K562 (cell line): ENCODE data around the gene SPAG7. TPM values are rescaled to one million over a fixed set of nuclear protein-coding genes. Genes with fewer than 3 reads are reported as not detected.

Source experiments
- microRNA-seq: library from miRNA; unstranded; fragments of <30 nt; microRNA quantifications from one replicate; pipeline ENCODE4, GENCODE V29; 2018; ENCODE audit warnings: borderline microRNAs expressed
- polyA plus RNA-seq, 8 experiments: library from polyadenylated mRNA; depleted of rRNA in 4 of 8; stranded (reverse) in 5 of 8; unstranded in 3 of 8; fragments of >200 nt; fragmentation: Nextera tagmentation in 2 of 8; fragmentation: Illumina TruSeq in 1 of 8; extraction: Ambion mirVana in 2 of 8; extraction: Trizol in 1 of 8; gene quantifications; 2 replicates each; pipeline versions ENCODE4 v1.2.1 to v1.2.3, GENCODE V29; 2011 to 2014; ENCODE audit warnings: inconsistent platforms in 1 of 8, missing spikeins in 1 of 8
- small RNA-seq: library from RNA; depleted of rRNA; stranded (forward); fragments of <200 nt; gene quantifications from one replicate; pipeline ENCODE3, GENCODE V24; 2014
- total RNA-seq, 7 experiments: library from RNA; depleted of rRNA in 6 of 7; stranded (reverse); fragments of >200 nt in 6 of 7; fragmentation: Illumina TruSeq in 2 of 7; extraction: Trizol in 2 of 7; gene quantifications; 2 replicates each; pipeline versions ENCODE4 v1.2.1 to v1.2.3, GENCODE V29; 2011 to 2021; ENCODE audit warnings: low replicate concordance in 1 of 7

The SPAG7 gene
- total and polyA plus RNA-seq, 9 of the 15 experiments (the other 6 are each of a cell fraction or from before 2014, with no cell fraction given), result 5.6 to 53.5 (median 36.3) TPM

Small RNA genes within 50 kb of the gene (microRNA-seq; reads per million reads assigned to microRNA genes)
- 0.27 reads per million for gene MIR6864
- not detected for gene MIR6865

Small RNA genes within 50 kb of the gene (small RNA-seq; reads per million reads assigned to genes)
- gene MIR6864, result not detected
- 0.11 reads per million for gene MIR6865

Other genes with a start within 250 kb of the SPAG7 start
Only the 7 nearest of the 24 such genes appear.
- gene SLC25A11, start 27.8 kb downstream of the SPAG7 start, total RNA-seq (2014; rRNA removed), result 35.4 and 55.1 TPM in 2 replicates
- 10.8 and 15.8 TPM in 2 replicates for gene SLC25A11, start 27.8 kb downstream of the SPAG7 start, total RNA-seq (2014; rRNA removed; fragmentation: Illumina TruSeq; extraction: Trizol)
- gene SLC25A11, start 27.8 kb downstream of the SPAG7 start, total RNA-seq (2015; rRNA removed; fragmentation: Illumina TruSeq; extraction: Trizol), result 31.0 and 32.9 TPM in 2 replicates
- gene SLC25A11, start 27.8 kb downstream of the SPAG7 start, total RNA-seq (2021), result 56.7 and 58.5 TPM in 2 replicates
- 22.8 and 36.0 TPM in 2 replicates for gene SLC25A11, start 27.8 kb downstream of the SPAG7 start, polyA plus RNA-seq (2011; rRNA removed)
- gene SLC25A11, start 27.8 kb downstream of the SPAG7 start, polyA plus RNA-seq (2014; fragmentation: Illumina TruSeq; extraction: Trizol), result 56.3 and 57.2 TPM in 2 replicates
- 10 to 100 TPM in 1 of 2 experiments, 1 to 10 TPM in 1; 3.1 to 11.0 TPM for gene SLC25A11, start 27.8 kb downstream of the SPAG7 start, polyA plus RNA-seq (2014; fragmentation: Nextera tagmentation; extraction: Ambion mirVana)
- 38.5 and 49.8 TPM in 2 replicates for gene SLC25A11, start 27.8 kb downstream of the SPAG7 start, polyA plus RNA-seq (2014; rRNA removed)
- 27.0 and 41.6 TPM in 2 replicates for gene RNF167, start 27.5 kb downstream of the SPAG7 start, total RNA-seq (2014; rRNA removed)
- gene RNF167, start 27.5 kb downstream of the SPAG7 start, total RNA-seq (2014; rRNA removed; fragmentation: Illumina TruSeq; extraction: Trizol), result 41.0 and 50.0 TPM in 2 replicates
- gene RNF167, start 27.5 kb downstream of the SPAG7 start, total RNA-seq (2015; rRNA removed; fragmentation: Illumina TruSeq; extraction: Trizol), result 42.6 and 43.0 TPM in 2 replicates
- gene RNF167, start 27.5 kb downstream of the SPAG7 start, total RNA-seq (2021), result 60.5 and 61.6 TPM in 2 replicates
- gene RNF167, start 27.5 kb downstream of the SPAG7 start, polyA plus RNA-seq (2011; rRNA removed), result 45.5 and 52.4 TPM in 2 replicates
- gene RNF167, start 27.5 kb downstream of the SPAG7 start, polyA plus RNA-seq (2014; fragmentation: Illumina TruSeq; extraction: Trizol), result 120 and 143 TPM in 2 replicates
- 10 to 100 TPM; 16.5 to 21.9 TPM for gene RNF167, start 27.5 kb downstream of the SPAG7 start, polyA plus RNA-seq (2014; fragmentation: Nextera tagmentation; extraction: Ambion mirVana)
- gene RNF167, start 27.5 kb downstream of the SPAG7 start, polyA plus RNA-seq (2014; rRNA removed), result 47.3 and 53.3 TPM in 2 replicates
- gene PFN1, start 19.3 kb downstream of the SPAG7 start, total RNA-seq (2014; rRNA removed), result 1,086 and 1,479 TPM in 2 replicates
- gene PFN1, start 19.3 kb downstream of the SPAG7 start, total RNA-seq (2014; rRNA removed; fragmentation: Illumina TruSeq; extraction: Trizol), result 307 and 327 TPM in 2 replicates
- gene PFN1, start 19.3 kb downstream of the SPAG7 start, total RNA-seq (2015; rRNA removed; fragmentation: Illumina TruSeq; extraction: Trizol), result 456 and 466 TPM in 2 replicates
- gene PFN1, start 19.3 kb downstream of the SPAG7 start, total RNA-seq (2021), result 787 and 792 TPM in 2 replicates
- 382 and 556 TPM in 2 replicates for gene PFN1, start 19.3 kb downstream of the SPAG7 start, polyA plus RNA-seq (2011; rRNA removed)
- gene PFN1, start 19.3 kb downstream of the SPAG7 start, polyA plus RNA-seq (2014; fragmentation: Illumina TruSeq; extraction: Trizol), result 776 and 901 TPM in 2 replicates
- 10 to 100 TPM; 60.5 to 88.0 TPM for gene PFN1, start 19.3 kb downstream of the SPAG7 start, polyA plus RNA-seq (2014; fragmentation: Nextera tagmentation; extraction: Ambion mirVana)
- gene PFN1, start 19.3 kb downstream of the SPAG7 start, polyA plus RNA-seq (2014; rRNA removed), result 879 and 1,059 TPM in 2 replicates
- 7.1 and 8.3 TPM in 2 replicates for gene ENO3, start 16.7 kb downstream of the SPAG7 start, total RNA-seq (2014; rRNA removed)
- gene ENO3, start 16.7 kb downstream of the SPAG7 start, total RNA-seq (2014; rRNA removed; fragmentation: Illumina TruSeq; extraction: Trizol), result 2.4 and 5.7 TPM in 2 replicates
- gene ENO3, start 16.7 kb downstream of the SPAG7 start, total RNA-seq (2015; rRNA removed; fragmentation: Illumina TruSeq; extraction: Trizol), result 5.6 and 5.9 TPM in 2 replicates
- 10.8 and 13.6 TPM in 2 replicates for gene ENO3, start 16.7 kb downstream of the SPAG7 start, total RNA-seq (2021)
- gene ENO3, start 16.7 kb downstream of the SPAG7 start, polyA plus RNA-seq (2011; rRNA removed), result 15.4 and 15.5 TPM in 2 replicates
- 9.9 and 10.5 TPM in 2 replicates for gene ENO3, start 16.7 kb downstream of the SPAG7 start, polyA plus RNA-seq (2014; fragmentation: Illumina TruSeq; extraction: Trizol)
- 10 to 100 TPM in 1 of 2 experiments, 1 to 10 TPM in 1; 6.3 to 12.5 TPM for gene ENO3, start 16.7 kb downstream of the SPAG7 start, polyA plus RNA-seq (2014; fragmentation: Nextera tagmentation; extraction: Ambion mirVana)
- gene ENO3, start 16.7 kb downstream of the SPAG7 start, polyA plus RNA-seq (2014; rRNA removed), result 17.2 and 18.4 TPM in 2 replicates
- 3.7 and 9.6 TPM in 2 replicates for gene CAMTA2, start 19.9 kb upstream of the SPAG7 start, total RNA-seq (2014; rRNA removed)
- 4.0 and 4.4 TPM in 2 replicates for gene CAMTA2, start 19.9 kb upstream of the SPAG7 start, total RNA-seq (2014; rRNA removed; fragmentation: Illumina TruSeq; extraction: Trizol)
- 5.3 and 7.0 TPM in 2 replicates for gene CAMTA2, start 19.9 kb upstream of the SPAG7 start, total RNA-seq (2015; rRNA removed; fragmentation: Illumina TruSeq; extraction: Trizol)
- gene CAMTA2, start 19.9 kb upstream of the SPAG7 start, total RNA-seq (2021), result 19.9 and 25.1 TPM in 2 replicates
- 6.3 and 17.6 TPM in 2 replicates for gene CAMTA2, start 19.9 kb upstream of the SPAG7 start, polyA plus RNA-seq (2011; rRNA removed)
- 20.5 and 22.7 TPM in 2 replicates for gene CAMTA2, start 19.9 kb upstream of the SPAG7 start, polyA plus RNA-seq (2014; fragmentation: Illumina TruSeq; extraction: Trizol)
- gene CAMTA2, start 19.9 kb upstream of the SPAG7 start, polyA plus RNA-seq (2014; fragmentation: Nextera tagmentation; extraction: Ambion mirVana), result under 1 TPM; 0.24 to 0.96 TPM
- gene CAMTA2, start 19.9 kb upstream of the SPAG7 start, polyA plus RNA-seq (2014; rRNA removed), result 13.6 and 20.2 TPM in 2 replicates
- gene INCA1, start 29.7 kb upstream of the SPAG7 start, total RNA-seq (2014; rRNA removed), result 0.27 TPM in 1 of 2 replicates, not detected in the other
- not detected in 2 replicates for gene INCA1, start 29.7 kb upstream of the SPAG7 start, total RNA-seq (2014; rRNA removed; fragmentation: Illumina TruSeq; extraction: Trizol)
- not detected in 2 replicates for gene INCA1, start 29.7 kb upstream of the SPAG7 start, total RNA-seq (2015; rRNA removed; fragmentation: Illumina TruSeq; extraction: Trizol)
- 0.22 TPM in 1 of 2 replicates, not detected in the other for gene INCA1, start 29.7 kb upstream of the SPAG7 start, total RNA-seq (2021)
- gene INCA1, start 29.7 kb upstream of the SPAG7 start, polyA plus RNA-seq (2011; rRNA removed), result 0.08 TPM in 1 of 2 replicates, not detected in the other
- 0.13 TPM in 1 of 2 replicates, not detected in the other for gene INCA1, start 29.7 kb upstream of the SPAG7 start, polyA plus RNA-seq (2014; fragmentation: Illumina TruSeq; extraction: Trizol)
- under 1 TPM; 0.11 to 0.50 TPM for gene INCA1, start 29.7 kb upstream of the SPAG7 start, polyA plus RNA-seq (2014; fragmentation: Nextera tagmentation; extraction: Ambion mirVana)
- gene INCA1, start 29.7 kb upstream of the SPAG7 start, polyA plus RNA-seq (2014; rRNA removed), result not detected in 2 replicates
- 24.6 and 32.9 TPM in 2 replicates for gene KIF1C, start 30.1 kb upstream of the SPAG7 start, total RNA-seq (2014; rRNA removed)
- gene KIF1C, start 30.1 kb upstream of the SPAG7 start, total RNA-seq (2014; rRNA removed; fragmentation: Illumina TruSeq; extraction: Trizol), result 22.9 and 25.1 TPM in 2 replicates
- gene KIF1C, start 30.1 kb upstream of the SPAG7 start, total RNA-seq (2015; rRNA removed; fragmentation: Illumina TruSeq; extraction: Trizol), result 25.1 and 25.8 TPM in 2 replicates
- 67.4 and 68.4 TPM in 2 replicates for gene KIF1C, start 30.1 kb upstream of the SPAG7 start, total RNA-seq (2021)
- 15.4 and 28.5 TPM in 2 replicates for gene KIF1C, start 30.1 kb upstream of the SPAG7 start, polyA plus RNA-seq (2011; rRNA removed)
- gene KIF1C, start 30.1 kb upstream of the SPAG7 start, polyA plus RNA-seq (2014; fragmentation: Illumina TruSeq; extraction: Trizol), result 24.2 and 29.5 TPM in 2 replicates
- under 1 TPM; 0.38 to 0.48 TPM for gene KIF1C, start 30.1 kb upstream of the SPAG7 start, polyA plus RNA-seq (2014; fragmentation: Nextera tagmentation; extraction: Ambion mirVana)
- gene KIF1C, start 30.1 kb upstream of the SPAG7 start, polyA plus RNA-seq (2014; rRNA removed), result 15.2 and 21.4 TPM in 2 replicates